ENCODE measurements around the gene CD9. TPM values are rescaled to one million over a fixed set of nuclear protein-coding genes. Genes with fewer than 3 reads are reported as not detected.

The CD9 gene
- total and polyA plus RNA-seq, 2 donors (not counting 3 experiments of a cell fraction or from before 2014, with no cell fraction given) = 379 to 1,225 TPM

- H3K4me2 ChIP-seq (ENCODE audit: insufficient read depth, low read length) = no peak overlapping the region
- dilution Hi-C loops (cut with MboI; ENCODE audit: extremely low pct_ligation_motif_present, low sequenced_read_pairs) (no loop called here), intact Hi-C loops (cut with micrococcal nuclease) (loop anchor here (2.0 kb wide), 1 partner anchor 39 kb away; no protein-coding TSS in a partner anchor)
- DNase-seq (ENCODE audit: low read depth, low spot score) (no peak), FAIRE-seq (no peak)
- no peak overlapping the region for H3K27ac ChIP-seq (ENCODE audit: insufficient read depth, low read depth, low read length)
- H4K20me1 ChIP-seq (replicated peaks; ENCODE audit: control insufficient read depth, extremely low read depth, insufficient read depth, low read length) = no peaks in the 10 kb centered on the region
- no peak overlapping the region for H3K9ac ChIP-seq (replicated peaks; ENCODE audit: extremely low read depth, insufficient read depth, low read length)
- ChIA-PET CTCF (interaction anchor here (1.0 to 4.5 kb wide), 8 partner anchors 10 to 126 kb away, joined by 3 to 146 read pairs (median 6); no protein-coding TSS in a partner anchor), POLR2A (no interaction called here)
- no peak overlapping the region for H3K4me3 ChIP-seq (replicated peaks in 1 of 3; ENCODE audit: insufficient read depth in 1 of 3, low read depth in 1 of 3, low read length in 3 of 3)
- no TSS peak for BruUV-seq (replicated peaks)
- no peak for TF ChIP-seq CTCF (IDR thresholded peaks at IDR 0.05; ENCODE audit: extremely low read depth in 1 of 2, insufficient read depth in 1 of 2, low read depth in 1 of 2, low read length in 2 of 2)
- TF ChIP-seq FOS (IDR thresholded peaks at IDR 0.05; ENCODE audit: borderline replicate concordance, insufficient read depth, low read length) = no peak
- no peak for TF ChIP-seq POLR2A (IDR thresholded peaks at IDR 0.05; ENCODE audit: low read depth, low read length)
- no peak for TF ChIP-seq GATA2 (IDR thresholded peaks at IDR 0.05; ENCODE audit: insufficient read depth, insufficient read length, low read depth, low read length)
- no peak for TF ChIP-seq MAX (IDR thresholded peaks at IDR 0.05; ENCODE audit: insufficient read depth, insufficient read length)
- TF ChIP-seq JUN (IDR thresholded peaks at IDR 0.05; ENCODE audit: borderline replicate concordance, insufficient read depth, insufficient read length, low read depth) = no peak
- TF ChIP-seq MYC (IDR thresholded peaks at IDR 0.05; ENCODE audit: low read depth, low read length) = no peak
- no peak for TF ChIP-seq POLR2AphosphoS5 (IDR thresholded peaks at IDR 0.05; ENCODE audit: insufficient read depth, low read depth, low read length)
- H2AFZ ChIP-seq (ENCODE audit: low read depth, low read length) = no peak overlapping the region
- no peaks in the 10 kb centered on the region for H3K79me2 ChIP-seq (ENCODE audit: control insufficient read depth, insufficient read depth, low read length)
- no peaks in the 10 kb centered on the region for H3K27me3 ChIP-seq (ENCODE audit: control insufficient read depth in 2 of 2, insufficient read depth in 2 of 2, low read length in 2 of 2)
- H3K9me3 ChIP-seq (replicated peaks; ENCODE audit: control insufficient read depth, insufficient read depth, low read length) = no peaks in the 10 kb centered on the region
- no peaks in the 10 kb centered on the region for H3K9me1 ChIP-seq (replicated peaks; ENCODE audit: control insufficient read depth, extremely low read depth, insufficient read depth, low read length)
- H3K36me3 ChIP-seq (ENCODE audit: control insufficient read depth in 2 of 2, extremely low read depth in 1 of 2, insufficient read depth in 2 of 2, low read length in 2 of 2) = no peaks in the 10 kb centered on the region
- peaks cover 11% of the 10 kb centered on the region for H3K4me1 ChIP-seq (ENCODE audit: control insufficient read depth, extremely low read depth, insufficient read depth, low read length)
These were observed 6.1 kb upstream of the CD9 start for GRCh38 chr12:6193853-6194815.
